COLO668 (cell line): ENCODE data around the gene AK8.
A peak's percentile ranks its signal among the peaks of the same experiment; 100 is the strongest.
"Not testable (repeated sequence)": the region's sequence is repeated elsewhere in the genome, so short reads cannot be mapped to it uniquely, and the experiment has no call there.

Experiments used
- DNase-seq: peaks from one replicate; lab custom pipeline; 2025; ENCODE audit not compliant: unreplicated experiment; lab: John Stamatoyannopoulos, UW

Gene AK8

DNA sequence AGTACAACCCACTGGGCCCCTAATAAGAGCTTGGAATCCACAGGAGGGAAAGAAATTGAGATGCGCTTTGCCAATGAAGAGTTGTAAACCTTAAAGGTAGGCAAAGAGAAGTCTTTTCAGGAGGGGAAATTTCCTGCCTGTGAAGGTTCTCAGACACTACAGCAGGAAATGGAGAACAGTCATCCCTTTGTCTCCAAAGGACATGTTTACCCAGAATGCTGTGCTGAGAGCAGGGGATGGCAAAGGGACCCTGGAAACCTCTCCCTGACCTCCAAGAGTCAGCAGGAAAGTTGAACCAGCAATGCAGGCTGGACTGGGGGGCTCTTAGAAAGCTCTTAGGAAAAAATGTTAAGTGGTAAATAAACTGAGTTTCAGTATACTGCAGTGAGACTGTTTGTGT lies 103.2 kb downstream of the AK8 start:
- DNase-seq: no peak

DNA sequence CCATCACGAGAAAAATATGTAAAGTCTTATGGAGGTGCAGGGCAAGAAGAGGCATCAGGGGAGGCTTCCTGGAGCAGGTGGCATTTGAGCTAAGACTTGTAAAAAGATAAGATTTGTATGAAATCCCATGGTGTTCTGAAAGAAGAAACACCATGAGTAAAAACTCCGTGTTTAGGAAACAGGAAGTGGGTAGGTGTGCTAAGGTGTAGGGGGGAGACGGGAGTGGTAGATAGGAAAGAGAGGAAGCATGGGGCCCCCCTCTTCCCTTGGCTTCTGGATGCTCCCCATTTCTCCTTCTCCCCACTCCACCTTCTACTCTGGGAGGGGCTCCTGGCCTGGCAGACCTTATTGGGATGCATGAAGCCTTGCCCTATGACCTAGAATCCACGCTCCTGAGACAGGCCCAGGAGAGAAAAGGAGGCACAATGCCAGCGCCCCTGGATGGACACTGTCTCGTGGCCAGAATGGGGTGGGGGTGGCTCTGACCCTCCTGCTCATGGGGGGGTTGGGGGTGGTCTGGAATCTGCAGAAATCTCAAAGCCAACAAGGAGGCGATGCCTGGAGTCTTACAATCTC lies 104.2 kb downstream of the AK8 start:
- DNase-seq: no peak

DNA sequence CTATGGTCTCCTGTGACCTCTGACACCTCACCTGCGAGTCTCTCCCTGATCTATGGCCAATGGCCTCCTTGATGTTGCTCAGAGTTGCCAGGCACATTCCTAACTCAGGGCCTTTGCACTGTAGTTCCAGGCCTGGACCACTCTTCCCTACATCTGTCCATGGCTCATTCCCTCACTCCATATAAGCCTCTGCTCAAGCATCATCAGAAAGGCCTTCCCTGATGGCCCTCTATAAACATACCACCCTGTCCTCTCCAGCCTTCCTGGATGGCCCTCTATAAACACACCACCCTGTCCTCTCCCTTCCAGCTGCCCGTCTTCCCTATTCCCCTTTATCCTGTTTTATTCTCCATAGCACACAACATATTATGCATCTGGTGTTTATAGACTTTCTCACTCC lies 105.0 kb downstream of the AK8 start:
- DNase-seq: no peak

DNA sequence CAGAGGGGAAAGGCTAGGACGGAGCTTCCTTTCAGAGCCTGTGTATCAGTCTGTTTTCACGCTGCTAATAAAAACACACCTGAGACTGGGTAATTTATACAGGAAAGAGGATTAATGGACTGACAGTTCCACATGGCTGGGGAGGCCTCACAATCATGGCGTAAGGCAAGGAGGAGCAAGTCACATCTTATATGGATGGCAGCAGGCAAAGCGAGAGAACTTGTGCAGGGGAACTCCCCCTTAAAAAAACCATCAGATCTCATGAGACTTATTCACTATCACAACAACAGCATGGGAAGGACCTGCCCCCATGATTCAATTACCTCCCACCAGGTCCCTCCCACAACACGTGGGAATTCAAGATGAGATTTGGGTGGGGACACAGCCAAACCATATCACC lies 106.3 kb downstream of the AK8 start:
- not testable (repeated sequence) for DNase-seq

DNA sequence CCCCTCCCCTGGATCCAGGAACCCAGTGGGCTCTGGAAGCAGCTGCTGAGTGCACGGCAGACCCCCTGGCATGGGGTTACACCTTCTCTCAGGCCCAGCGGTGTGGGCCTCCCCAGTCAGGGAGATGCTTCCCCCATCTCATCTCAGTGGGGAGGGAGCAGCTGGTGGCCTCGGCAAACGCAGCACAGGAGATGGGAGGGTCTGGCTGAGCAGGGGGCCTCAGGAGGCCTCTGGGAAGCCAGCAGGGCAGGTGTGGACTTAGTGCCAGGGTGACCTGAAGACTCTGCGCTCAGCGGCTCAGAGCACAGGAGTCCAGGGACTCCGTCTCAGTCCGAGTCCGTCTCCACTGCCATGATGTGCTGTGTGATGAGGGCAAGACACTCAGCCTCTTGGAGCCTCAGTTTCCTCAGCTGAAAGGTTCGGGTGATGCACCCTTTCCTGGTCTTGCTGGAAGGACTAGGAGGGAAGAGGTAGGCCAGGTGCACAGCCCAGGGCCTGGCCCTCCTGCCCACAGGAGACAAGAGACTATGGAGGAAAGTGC lies 107.2 kb downstream of the AK8 start:
- DNase-seq: no peak

DNA sequence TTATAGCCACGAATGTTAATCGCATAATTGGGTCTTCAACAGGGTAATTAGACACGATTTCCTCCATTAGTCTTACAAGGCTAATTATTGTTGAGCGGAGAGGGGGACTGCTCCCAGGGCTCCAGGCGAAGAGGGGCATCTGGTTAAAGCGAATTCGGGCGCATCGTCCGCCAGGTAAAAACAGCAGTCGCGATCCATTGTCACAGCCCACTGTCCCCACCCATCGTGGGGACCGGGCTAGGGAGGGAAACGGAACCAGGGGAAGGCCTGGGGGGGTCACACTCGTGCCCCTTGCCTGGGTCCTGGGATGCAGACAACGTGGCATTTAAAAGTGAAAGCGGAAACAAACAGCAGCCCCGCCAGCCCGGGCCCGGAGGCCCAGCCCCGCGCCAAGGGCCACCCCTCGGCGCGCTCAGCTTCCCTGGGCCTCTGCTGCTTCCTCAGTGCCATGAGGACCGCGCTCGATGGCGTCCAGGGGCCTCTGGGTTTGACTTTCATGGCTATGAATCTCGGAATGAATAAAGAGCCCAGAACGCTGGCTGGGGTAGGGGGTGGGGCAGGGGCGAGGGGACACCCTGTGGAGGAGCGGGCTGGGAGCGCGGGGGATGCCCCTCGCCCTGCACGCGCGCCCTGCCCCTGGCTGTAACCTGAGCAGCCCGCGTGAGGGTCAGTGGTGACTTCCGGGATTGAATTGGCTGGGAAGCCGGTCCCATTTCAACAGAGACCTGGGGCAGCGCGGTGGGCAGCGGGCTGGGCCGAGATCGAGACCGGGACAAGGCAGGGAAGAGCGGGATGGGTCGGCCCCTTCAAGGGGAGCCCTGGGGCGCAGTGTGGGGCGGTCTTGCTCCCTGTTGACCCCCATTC lies 107.9 kb downstream of the AK8 start:
- DNase-seq: peak; percentile 75

DNA sequence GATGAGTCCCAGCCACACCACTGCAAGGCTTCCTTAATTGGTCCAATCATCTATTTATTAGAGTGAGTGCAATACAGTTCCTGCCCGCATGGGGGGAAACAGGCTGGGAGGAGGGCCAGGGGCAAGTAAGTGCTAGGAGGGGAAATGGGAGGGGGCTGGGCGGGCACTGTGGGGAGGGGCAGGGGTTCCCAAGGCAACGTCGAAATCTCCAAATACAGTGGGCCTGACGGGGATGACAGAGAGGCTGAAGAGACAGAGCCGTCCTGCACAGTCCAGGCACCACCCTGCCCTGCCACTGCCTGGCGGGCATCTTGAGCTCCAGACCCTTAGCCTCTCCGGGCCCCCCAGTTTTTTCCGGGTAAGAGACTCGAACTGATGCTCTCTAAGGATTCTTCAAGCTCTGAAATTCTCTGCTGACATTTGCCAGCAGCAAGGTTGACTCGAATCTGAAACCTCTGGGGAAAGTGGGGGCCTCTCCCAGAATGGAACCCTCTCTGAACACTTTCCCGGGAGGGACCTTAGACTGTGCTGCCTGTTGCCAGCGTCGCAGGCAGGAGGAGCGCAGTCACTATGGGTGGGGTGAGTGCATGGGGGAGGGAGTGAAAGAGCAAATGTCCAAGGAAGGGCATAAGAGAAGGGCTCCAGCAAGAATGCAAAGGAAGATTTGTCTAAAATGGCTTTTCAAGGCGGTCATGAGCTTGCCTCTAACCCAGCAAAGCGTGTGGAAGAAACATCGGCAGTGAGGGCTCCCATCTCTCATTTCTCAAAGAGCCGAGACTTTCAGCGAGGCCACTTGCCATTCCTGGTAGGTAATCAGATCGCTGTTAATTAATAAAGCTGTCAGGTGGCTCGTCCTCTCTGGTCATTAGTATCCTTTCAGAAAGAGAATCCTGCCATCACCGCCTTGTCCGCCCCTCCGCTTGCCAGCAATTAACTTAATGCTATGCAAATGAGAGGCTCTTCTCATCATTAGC lies 108.9 kb downstream of the AK8 start:
- DNase-seq: peak; percentile 62

DNA sequence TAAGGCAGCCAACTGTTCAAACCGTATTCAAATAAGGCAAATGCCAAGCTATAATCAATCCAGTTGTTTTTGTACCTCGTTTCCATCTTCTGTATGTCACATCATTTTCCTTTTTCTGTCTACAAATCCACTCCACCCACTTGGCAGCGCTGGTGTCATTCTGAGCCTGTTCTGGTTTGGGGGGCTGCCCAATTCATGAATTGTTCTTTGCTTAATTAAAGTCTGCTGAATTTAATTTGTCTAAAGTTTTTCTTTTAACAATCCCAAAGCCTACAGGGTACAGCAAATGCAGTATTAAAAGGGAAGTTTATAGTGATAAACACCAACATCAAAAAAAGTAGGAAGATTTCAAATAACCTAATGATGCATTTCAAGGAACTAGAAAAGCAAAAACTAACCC lies 114.5 kb downstream of the AK8 start:
- DNase-seq: no peak

DNA sequence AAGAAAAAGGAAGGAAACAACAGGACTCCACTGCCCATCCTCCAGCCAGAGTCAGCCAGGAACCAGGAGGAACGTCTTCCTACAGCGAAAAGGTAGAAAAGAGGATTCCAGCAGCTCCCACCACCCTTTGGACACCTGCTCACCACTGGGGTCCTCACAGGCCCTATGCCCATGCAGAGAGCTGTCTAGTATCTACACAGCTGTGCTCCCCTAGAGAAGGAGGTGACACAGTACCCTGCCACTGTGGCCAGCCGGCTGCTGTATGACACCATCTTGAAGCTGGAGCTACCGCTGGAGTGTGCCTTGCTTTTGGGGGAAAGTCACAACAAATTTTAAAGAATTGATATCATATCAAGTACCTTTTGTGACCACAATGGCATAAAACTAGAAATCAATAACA lies 115.2 kb downstream of the AK8 start:
- no peak for DNase-seq

DNA sequence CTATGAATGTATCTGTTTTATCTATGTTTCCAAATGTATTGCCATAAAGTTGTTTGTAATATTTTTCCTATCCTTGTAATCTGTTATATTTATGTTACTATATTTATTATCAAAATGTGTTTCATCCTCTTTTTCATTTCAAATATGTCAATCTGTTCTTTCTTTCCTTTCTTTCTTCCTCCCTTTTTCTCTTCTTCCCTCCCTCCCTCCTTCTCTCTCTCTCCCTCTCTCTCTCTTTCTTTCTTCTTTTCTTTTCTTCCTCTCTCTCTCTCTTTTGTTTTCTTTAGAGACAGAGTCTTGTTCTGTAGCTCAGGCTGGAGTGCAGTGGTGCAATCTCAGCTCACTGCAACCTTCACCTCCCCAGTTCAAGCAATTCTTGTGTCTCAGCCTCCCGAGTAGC lies 116.5 kb downstream of the AK8 start:
- no peak for DNase-seq

DNA sequence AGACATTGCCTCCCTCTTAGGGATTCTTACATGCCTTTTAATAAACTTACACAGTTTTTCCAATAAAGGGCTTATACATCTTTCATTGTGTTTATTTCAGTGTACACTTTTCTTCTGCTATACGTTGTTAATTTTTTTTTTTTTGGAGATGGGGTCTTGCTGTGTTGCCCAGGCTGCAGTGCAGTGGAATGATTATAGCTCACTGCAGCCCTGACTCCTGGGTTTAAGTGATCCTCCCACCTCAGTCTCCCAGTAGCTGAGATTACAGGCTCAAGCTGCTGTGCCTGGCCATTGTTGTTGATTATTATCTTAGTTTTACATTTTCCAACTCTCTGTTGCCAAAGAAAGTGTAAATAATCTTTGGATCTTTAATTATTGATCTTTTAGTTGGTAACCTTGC lies 118.0 kb downstream of the AK8 start:
- DNase-seq: no peak

DNA sequence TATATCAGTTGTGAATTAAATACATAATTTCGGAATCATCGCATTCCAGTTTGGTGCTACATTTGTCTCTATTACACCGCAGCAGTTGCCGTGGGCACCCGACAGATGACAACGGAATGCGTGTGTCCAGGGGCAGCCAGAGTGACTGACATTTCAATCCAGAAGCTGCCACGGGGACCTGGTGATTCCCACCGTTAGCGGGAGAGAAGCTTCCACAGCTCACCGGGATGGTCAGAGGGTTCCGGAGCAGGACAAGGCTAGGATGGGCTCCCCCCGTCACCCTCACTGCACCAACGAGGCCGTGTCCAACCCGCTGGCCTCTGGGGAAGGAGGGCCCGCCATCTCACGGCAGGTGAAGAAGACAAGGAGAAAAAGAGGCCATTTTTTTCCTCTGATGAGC lies 121.1 kb downstream of the AK8 start:
- DNase-seq: no peak

DNA sequence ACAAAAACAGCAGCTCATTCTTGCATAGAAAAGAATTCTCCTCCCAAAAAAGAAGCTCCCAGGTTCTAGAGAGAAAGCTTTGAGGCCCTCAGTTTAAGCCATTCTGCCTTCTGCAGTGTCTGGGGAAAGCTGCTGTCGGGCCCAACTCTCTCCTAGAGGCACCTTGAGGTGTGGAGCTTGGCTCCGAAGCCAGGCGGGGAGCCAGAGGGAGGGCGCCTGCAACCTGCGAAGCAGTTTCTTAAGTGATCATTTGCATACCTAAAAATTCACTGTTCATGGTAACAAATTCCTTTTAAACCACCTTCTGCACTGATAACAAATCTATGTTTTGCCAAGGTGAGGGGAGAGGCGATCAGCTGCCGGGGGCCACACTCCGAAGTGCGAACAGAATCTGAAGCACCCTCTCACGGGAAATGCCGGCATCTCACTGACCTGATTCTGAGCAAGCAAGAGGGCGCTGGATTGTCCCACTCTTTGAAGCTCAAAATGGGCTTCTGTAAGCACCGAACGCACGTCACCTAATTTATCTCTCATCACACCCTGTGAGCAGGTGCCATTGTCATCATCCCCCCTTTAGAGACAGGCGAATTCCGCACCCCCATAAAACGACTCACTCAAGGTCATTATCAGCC lies 121.8 kb downstream of the AK8 start:
- no peak for DNase-seq

DNA sequence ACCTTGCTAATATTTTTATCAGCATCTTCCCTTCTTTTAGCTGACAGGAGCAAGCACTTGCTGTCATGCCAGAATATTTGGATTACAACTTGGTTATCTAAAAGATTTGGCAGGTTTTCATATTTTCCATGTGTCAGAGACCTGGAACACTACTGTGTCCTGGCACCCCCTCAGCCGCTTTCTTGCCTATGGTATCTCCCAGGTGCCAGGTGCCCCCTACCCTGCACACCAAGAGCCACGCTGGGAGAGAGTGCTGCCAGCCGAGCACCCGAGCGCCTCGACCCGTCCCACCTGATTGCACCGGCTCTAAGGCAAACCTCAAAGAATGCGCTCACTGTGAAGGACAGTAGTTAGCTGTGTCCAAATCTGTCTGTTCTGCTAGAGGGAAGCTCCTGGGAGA lies 123.0 kb downstream of the AK8 start:
- DNase-seq: no peak

DNA sequence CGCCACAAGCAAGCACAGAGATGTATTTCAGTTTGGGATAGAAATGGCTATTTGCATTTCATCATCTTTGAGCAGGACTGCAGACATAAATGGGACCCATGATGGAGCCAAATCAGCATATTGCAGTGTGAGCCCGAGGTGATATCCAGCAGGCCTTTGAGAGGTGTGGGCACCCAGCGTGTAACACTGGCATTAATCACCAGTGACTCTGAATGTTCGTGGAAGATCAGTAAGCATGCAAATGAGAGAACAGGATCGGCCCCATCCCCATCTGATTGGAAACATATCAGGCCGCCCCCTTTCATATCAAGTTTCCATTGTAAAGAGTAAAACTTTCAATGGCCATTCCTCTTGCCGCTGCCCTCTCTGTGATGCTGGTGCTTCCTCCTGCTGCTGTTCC lies 123.8 kb downstream of the AK8 start:
- DNase-seq: no peak

DNA sequence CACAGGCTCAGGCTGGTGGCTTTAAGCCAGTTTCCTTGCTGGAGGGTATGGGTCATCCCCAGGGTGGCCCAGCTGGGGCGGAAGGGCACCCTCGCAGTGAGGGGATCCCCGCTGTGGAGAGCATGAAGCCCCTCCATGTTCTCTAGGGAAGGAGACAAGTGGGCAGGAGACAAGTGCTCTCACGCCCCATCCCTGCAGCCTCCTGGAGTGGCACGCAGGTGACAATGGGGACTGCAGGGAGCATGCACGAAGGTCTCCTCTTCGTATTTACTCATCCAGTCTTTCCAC lies 124.5 kb downstream of the AK8 start:
- no peak for DNase-seq

DNA sequence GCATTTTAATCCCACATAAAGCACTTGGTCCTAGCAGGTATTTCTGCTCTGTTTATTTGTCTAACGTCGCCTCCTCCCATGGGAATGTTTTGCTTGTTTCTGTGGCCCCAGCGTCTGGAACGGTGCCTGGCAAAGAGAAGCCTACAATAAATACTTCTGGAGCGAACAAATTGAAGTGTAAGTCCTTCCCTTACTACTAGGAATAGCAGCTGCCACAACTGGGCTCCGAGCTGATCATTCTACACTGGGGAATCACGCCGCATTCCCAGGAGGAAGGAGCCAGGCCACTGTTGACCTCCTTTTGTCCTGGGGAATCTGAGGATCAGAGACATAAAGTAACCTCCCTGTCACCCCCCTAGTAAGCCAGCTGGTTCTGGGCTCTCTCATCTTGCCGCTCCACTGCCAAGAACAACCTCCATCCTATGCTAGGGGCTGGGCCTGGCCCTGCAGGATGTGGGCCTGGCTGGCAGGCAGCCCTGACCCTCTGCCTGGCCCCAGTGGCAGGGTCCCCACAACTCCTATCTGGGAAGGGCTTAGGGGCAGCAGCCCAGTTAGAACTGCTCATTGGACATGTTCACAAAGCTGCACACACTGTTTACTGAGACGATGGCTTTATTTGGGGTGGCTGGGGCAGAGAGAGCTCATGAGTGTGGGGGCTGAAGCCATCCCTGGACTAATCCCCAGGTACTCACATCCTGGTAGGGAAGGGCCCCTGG lies 125.0 kb downstream of the AK8 start:
- DNase-seq: no peak

DNA sequence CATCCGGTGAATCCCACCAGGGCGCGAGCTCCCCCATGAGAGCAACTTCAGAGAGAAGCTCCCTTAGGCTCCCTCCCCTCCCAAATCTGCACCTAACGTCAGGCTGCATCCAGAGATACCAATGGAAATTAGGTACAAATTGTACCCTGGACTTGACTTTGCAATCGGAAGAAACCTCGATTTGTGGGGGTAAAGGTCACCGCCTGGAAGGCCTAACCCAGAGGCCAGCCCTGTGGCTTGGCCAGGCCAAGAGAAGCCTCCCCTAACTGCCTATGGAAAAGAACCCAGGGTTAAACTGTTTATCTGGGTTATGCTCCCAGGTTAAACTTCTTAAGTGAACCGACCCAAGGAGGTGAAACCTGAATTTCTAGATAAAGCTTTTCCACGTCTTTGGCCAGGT lies 127.4 kb downstream of the AK8 start:
- no peak for DNase-seq

DNA sequence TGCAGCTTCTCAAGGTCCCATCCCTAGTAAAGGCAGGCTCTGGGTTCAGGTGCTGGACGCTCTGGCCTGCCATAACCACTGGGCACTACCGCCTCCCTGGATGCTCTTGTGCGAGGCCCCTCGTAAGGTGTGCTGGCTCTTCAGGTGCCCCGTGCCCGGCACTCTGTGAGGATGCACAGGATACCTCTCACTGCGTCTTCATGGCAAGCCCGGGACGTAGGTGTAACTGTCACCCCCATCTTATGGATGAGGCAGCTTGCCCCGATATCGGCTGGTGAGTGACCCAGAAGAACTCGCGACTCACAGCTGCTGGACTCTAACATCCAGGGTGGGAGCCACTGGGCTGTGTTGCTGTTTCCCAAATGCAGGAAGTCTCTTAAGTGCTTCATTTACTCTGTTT lies 128.8 kb downstream of the AK8 start:
- DNase-seq: no peak

DNA sequence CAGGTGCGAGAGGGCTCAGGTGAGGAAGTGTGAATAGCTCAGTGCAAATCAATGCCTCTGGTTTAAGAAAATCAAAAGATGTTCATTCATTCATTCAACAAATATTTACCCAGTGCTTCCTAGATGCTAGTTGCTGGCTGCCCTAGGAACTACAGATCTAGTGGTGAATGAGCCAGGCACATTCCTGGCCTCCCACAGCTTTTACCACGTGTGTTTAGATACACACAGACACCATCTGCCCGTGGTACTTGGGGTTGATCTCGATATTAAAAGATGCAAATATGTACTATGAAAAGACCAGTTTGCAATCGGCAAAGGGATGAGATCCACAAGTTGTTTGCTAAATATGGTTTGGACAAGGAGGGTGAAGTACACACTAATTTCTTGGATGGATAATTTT lies 129.6 kb downstream of the AK8 start:
- no peak for DNase-seq
